ENCODE measurements around the gene CHRND. TPM values are rescaled to one million over a fixed set of nuclear protein-coding genes. Genes with fewer than 3 reads are reported as not detected.

CHRND gene
- total RNA-seq, 1 donor from 2014 or later: not detected

- TF ChIP-seq CTCF (IDR thresholded peaks at IDR 0.05; ENCODE audit: insufficient read depth, low read length, poor library complexity, severe bottlenecking): no peak
- H3K36me3 ChIP-seq (ENCODE audit: control insufficient read depth, insufficient read depth, low read length): no peaks in the 10 kb centered on the region
- H3K4me3 ChIP-seq (ENCODE audit: low read depth, low read length): no peak within 1 kb of the TSS
- no peak for DNase-seq (ENCODE audit: low read depth)
- H3K27me3 ChIP-seq (ENCODE audit: control insufficient read depth, insufficient read depth, low read length): peaks cover 66% of the 10 kb centered on the region
These were observed 38.4 kb upstream of the CHRND start, which contains the start of gene ECEL1 for GRCh38 chr2:232487385-232488096. ECEL1 (minus strand) TSS chr2:232487834; CDS start chr2:232486653, 1,181 bp downstream.

GRCh38 chr2:232488097-232488711, 37.8 kb upstream of the CHRND start:
- TF ChIP-seq CTCF (IDR thresholded peaks at IDR 0.05; ENCODE audit: insufficient read depth, low read length, poor library complexity, severe bottlenecking): no peak
- Histone ChIP-seq H3K36me3 (ENCODE audit: control insufficient read depth, insufficient read depth, low read length) (no peaks in the 10 kb centered on the region), H3K4me3 (ENCODE audit: low read depth, low read length) (no peak overlapping the region), H3K27me3 (ENCODE audit: control insufficient read depth, insufficient read depth, low read length) (peaks cover 62% of the 10 kb centered on the region)
- no peak for DNase-seq (ENCODE audit: low read depth)

GRCh38 chr2:232488721-232489300, 37.1 kb upstream of the CHRND start:
- Histone ChIP-seq H3K36me3 (ENCODE audit: control insufficient read depth, insufficient read depth, low read length) (no peaks in the 10 kb centered on the region), H3K4me3 (ENCODE audit: low read depth, low read length) (no peak overlapping the region), H3K27me3 (ENCODE audit: control insufficient read depth, insufficient read depth, low read length) (peaks cover 63% of the 10 kb centered on the region)
- TF ChIP-seq CTCF (IDR thresholded peaks at IDR 0.05; ENCODE audit: insufficient read depth, low read length, poor library complexity, severe bottlenecking): no peak
- DNase-seq (ENCODE audit: low read depth): no peak

GRCh38 chr2:232489516-232490220, 36.3 kb upstream of the CHRND start:
- Histone ChIP-seq H3K4me3 (ENCODE audit: low read depth, low read length) (no peak overlapping the region), H3K27me3 (ENCODE audit: control insufficient read depth, insufficient read depth, low read length) (peaks cover 54% of the 10 kb centered on the region), H3K36me3 (ENCODE audit: control insufficient read depth, insufficient read depth, low read length) (no peaks in the 10 kb centered on the region)
- no peak for TF ChIP-seq CTCF (IDR thresholded peaks at IDR 0.05; ENCODE audit: insufficient read depth, low read length, poor library complexity, severe bottlenecking)
- no peak for DNase-seq (ENCODE audit: low read depth)

GRCh38 chr2:232490221-232491138, 35.5 kb upstream of the CHRND start:
- TF ChIP-seq CTCF (IDR thresholded peaks at IDR 0.05; ENCODE audit: insufficient read depth, low read length, poor library complexity, severe bottlenecking): no peak
- Histone ChIP-seq H3K36me3 (ENCODE audit: control insufficient read depth, insufficient read depth, low read length) (no peaks in the 10 kb centered on the region), H3K27me3 (ENCODE audit: control insufficient read depth, insufficient read depth, low read length) (peaks cover 46% of the 10 kb centered on the region), H3K4me3 (ENCODE audit: low read depth, low read length) (no peak overlapping the region)
- DNase-seq (ENCODE audit: low read depth): no peak
